Measurements from ENCODE around the gene CPT1B. TPM values are rescaled to one million over a fixed set of nuclear protein-coding genes. Genes with fewer than 3 reads are reported as not detected.

The CPT1B gene
- total RNA-seq, 2 experiments from 2014 or later: 59.1 to 68.3 TPM

DNA sequence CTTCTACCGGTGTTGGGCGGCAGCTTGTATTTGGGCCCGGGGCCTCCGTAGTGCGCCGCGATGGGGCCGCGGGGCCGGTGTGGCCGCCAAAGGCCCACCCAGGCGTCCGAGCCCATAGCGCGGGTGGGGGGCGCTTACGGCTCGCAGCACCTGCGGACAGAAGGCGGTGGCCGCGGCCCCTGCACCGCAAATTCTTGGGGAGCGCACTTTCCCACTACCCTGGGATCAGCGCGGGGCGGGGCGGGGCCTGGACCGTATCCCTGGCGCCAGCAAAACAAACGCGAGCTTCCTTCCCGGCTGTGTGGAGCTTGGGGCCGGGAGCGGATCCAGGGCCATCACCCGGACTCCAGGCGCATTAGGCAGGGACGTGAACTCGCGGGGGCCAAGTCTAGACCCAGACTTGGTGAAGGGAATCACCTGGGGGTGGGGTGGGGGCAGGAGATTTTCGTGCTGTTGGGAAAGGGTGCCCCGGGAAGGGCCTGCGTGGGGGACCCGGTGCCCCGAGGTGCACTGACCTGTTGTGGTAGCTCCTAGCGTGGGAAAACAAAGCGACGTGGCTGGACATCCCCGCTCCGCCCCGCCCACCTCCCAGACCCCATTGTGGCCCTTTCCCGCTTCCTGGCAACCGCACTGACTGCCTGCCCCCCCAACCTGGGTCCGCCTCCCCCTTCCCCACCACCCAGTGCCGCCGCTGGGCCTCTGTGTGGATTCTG, 46.1 kb downstream of the CPT1B start:
- H3K27me3 ChIP-seq (ENCODE audit: control insufficient read depth in 1 of 2, insufficient read depth in 2 of 2, low read length in 2 of 2): no peaks in the 10 kb centered on the region
- intact Hi-C loops (cut with DNase I, micrococcal nuclease): loop anchor here in 1 of 2 experiments (2.0 kb wide), 1 partner anchor 13 kb away; the partner anchor contains the start of gene KLHDC7B

DNA sequence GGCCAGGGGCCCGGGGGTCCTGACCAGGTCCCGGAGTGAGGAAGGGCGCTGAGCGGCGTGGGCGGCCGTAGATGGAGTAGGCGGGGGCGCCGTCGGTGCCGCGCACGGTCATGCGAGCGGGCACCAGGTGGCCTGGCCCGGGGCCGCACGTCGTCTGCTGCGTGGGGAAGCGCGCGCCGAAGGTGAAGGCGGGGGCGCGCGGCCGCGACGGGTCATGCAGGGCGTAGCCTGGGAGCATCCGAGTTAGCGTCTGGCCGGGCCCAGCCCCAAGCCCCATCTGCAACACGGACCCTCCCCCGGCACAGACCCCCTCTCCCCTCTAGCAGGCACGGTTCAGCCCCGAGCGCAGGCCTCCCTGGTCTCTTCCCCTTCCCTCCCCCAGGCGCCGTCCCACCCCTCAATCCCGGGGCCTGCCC, 46.7 kb downstream of the CPT1B start:
- POLR2A ChIA-PET: interaction anchor here (1.0 to 2.4 kb wide), 8 partner anchors 8 to 90 kb away, joined by 4 to 15 read pairs (median 7); partner anchors contain the start of genes KLHDC7B, LMF2, NCAPH2 and SYCE3
- DNase-seq: peak; percentile 27 to 84 (median 64)
- H3K9me3 Mint-ChIP-seq: no peaks in the 10 kb centered on the region
- peak overlapping the region; percentile 80 for H3K4me3 ChIP-seq (ENCODE audit: low read length)
- peak; percentile 50 for ATAC-seq (ENCODE audit: poor library complexity)
- H3K9me3 ChIP-seq (ENCODE audit: control insufficient read depth in 1 of 2, insufficient read depth in 1 of 2, low read length in 2 of 2): no peaks in the 10 kb centered on the region
- peak overlapping the region; percentile 88 for H3K27ac Mint-ChIP-seq
- H3K36me3 Mint-ChIP-seq (ENCODE audit: low read depth): peaks cover 4% of the 10 kb centered on the region
- H3K27ac ChIP-seq (ENCODE audit: low read depth in 1 of 2, low read length in 2 of 2): peak overlapping the region; percentile 90 to 98
- TF ChIP-seq, protein P1, sequence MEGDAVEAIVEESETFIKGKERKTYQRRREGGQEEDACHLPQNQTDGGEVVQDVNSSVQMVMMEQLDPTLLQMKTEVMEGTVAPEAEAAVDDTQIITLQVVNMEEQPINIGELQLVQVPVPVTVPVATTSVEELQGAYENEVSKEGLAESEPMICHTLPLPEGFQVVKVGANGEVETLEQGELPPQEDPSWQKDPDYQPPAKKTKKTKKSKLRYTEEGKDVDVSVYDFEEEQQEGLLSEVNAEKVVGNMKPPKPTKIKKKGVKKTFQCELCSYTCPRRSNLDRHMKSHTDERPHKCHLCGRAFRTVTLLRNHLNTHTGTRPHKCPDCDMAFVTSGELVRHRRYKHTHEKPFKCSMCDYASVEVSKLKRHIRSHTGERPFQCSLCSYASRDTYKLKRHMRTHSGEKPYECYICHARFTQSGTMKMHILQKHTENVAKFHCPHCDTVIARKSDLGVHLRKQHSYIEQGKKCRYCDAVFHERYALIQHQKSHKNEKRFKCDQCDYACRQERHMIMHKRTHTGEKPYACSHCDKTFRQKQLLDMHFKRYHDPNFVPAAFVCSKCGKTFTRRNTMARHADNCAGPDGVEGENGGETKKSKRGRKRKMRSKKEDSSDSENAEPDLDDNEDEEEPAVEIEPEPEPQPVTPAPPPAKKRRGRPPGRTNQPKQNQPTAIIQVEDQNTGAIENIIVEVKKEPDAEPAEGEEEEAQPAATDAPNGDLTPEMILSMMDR (IDR thresholded peaks at IDR 0.05): no peak
- H3K4me3 Mint-ChIP-seq: peak overlapping the region; percentile 87
- peaks cover 74% of the 10 kb centered on the region for H3K4me1 ChIP-seq (ENCODE audit: insufficient read depth, low read length)
- peaks cover 45% of the 10 kb centered on the region for H3K4me1 Mint-ChIP-seq (ENCODE audit: low read depth)
- H3K27me3 ChIP-seq (ENCODE audit: control insufficient read depth in 1 of 2, insufficient read depth in 2 of 2, low read length in 2 of 2): no peaks in the 10 kb centered on the region
- H3K27me3 Mint-ChIP-seq: peaks cover 13% of the 10 kb centered on the region
- H3K36me3 ChIP-seq (ENCODE audit: insufficient read depth, low read length): no peaks in the 10 kb centered on the region
- intact Hi-C loops (cut with DNase I, micrococcal nuclease): loop anchor here in 1 of 2 experiments (2.0 kb wide), 1 partner anchor 13 kb away; the partner anchor contains the start of gene KLHDC7B
- CTCF ChIA-PET: no interaction called here

More for the DNA sequence above, 46.1 kb downstream of the CPT1B start:
- Histone ChIP-seq H3K9me3 (ENCODE audit: control insufficient read depth in 1 of 2, insufficient read depth in 1 of 2, low read length in 2 of 2) (no peaks in the 10 kb centered on the region), H3K27ac (ENCODE audit: low read depth in 1 of 2, low read length in 2 of 2) (peak overlapping the region; percentile 68 to 90), H3K36me3 (ENCODE audit: insufficient read depth, low read length) (no peaks in the 10 kb centered on the region), H3K4me3 (ENCODE audit: low read length) (peak overlapping the region; percentile 80), H3K4me1 (ENCODE audit: insufficient read depth, low read length) (peaks cover 69% of the 10 kb centered on the region)
- peak in 2 of 14 experiments; percentile 34 to 40 for DNase-seq
- peak overlapping the region; percentile 88 for H3K27ac Mint-ChIP-seq
- peaks cover 13% of the 10 kb centered on the region for H3K27me3 Mint-ChIP-seq
- no peaks in the 10 kb centered on the region for H3K9me3 Mint-ChIP-seq
- H3K4me3 Mint-ChIP-seq: peak overlapping the region; percentile 87
- ATAC-seq (ENCODE audit: poor library complexity): no peak
- ChIA-PET CTCF (interaction anchor here (0.7 to 1.0 kb wide), 2 partner anchors 13 to 31 kb away, joined by 3 to 4 read pairs; partner anchors contain the start of gene SYCE3), POLR2A (interaction anchor here (1.0 to 2.4 kb wide), 9 partner anchors 7 to 89 kb away, joined by 3 to 15 read pairs (median 6); partner anchors contain the start of genes KLHDC7B, LMF2, NCAPH2 and SYCE3)
- peaks cover 39% of the 10 kb centered on the region for H3K4me1 Mint-ChIP-seq (ENCODE audit: low read depth)
- peaks cover 4% of the 10 kb centered on the region for H3K36me3 Mint-ChIP-seq (ENCODE audit: low read depth)
- TF ChIP-seq, protein P1 (IDR thresholded peaks at IDR 0.05): no peak

DNA sequence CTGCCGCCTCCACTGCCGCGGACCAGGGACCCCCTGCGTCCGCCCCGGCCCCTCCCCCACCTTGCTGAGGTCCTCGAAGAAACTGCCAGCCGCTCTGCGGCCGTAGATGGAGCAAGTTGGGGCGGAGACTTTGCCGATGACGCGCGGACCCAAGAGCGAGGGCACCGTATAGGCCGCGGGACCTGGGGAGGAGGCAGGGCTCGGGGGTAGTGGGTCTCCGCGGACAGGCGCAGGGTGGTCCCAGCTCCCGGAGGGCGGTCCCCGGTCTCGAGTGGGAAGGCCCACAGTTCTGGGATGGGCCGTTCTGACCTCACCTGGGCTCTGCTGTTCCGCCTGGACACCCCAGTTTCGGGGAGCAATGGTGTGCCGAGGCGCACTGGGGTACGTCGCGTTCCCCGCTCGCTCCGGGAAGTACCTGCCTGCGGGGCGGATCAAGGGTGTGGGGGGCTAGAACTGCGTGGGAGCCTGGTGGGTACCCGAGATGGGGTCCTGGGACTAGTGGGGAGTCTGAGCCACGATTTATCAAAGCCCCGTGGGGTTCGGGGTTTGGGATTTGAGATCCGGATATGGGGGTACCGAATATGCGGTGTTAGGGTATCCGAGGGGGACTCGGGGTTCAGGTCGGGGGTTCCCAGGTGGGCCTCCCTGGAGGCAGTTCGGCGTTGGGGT, 47.2 kb downstream of the CPT1B start:
- POLR2A ChIA-PET: interaction anchor here (0.6 to 2.4 kb wide), 9 partner anchors 9 to 90 kb away, joined by 3 to 15 read pairs (median 6); partner anchors contain the start of genes KLHDC7B, LMF2, NCAPH2 and SYCE3

More for the DNA sequence above, 47.2 kb downstream of the CPT1B start:
- ATAC-seq (ENCODE audit: poor library complexity) (peak; percentile 46), DNase-seq (peak; percentile 59 to 90 (median 75))
- peaks cover 4% of the 10 kb centered on the region for H3K36me3 Mint-ChIP-seq (ENCODE audit: low read depth)
- H3K9me3 Mint-ChIP-seq: no peaks in the 10 kb centered on the region
- H3K27me3 Mint-ChIP-seq: peaks cover 13% of the 10 kb centered on the region
- intact Hi-C loops (cut with DNase I, micrococcal nuclease): loop anchor here in 1 of 2 experiments (2.0 kb wide), 1 partner anchor 14 kb away; the partner anchor contains the start of gene KLHDC7B
- CTCF ChIA-PET: no interaction called here
- no peaks in the 10 kb centered on the region for H3K27me3 ChIP-seq (ENCODE audit: control insufficient read depth in 1 of 2, insufficient read depth in 2 of 2, low read length in 2 of 2)
- no peaks in the 10 kb centered on the region for H3K36me3 ChIP-seq (ENCODE audit: insufficient read depth, low read length)
- H3K4me1 Mint-ChIP-seq (ENCODE audit: low read depth): peaks cover 45% of the 10 kb centered on the region
- TF ChIP-seq, protein P1 (IDR thresholded peaks at IDR 0.05): no peak
- peak overlapping the region; percentile 80 for H3K4me3 ChIP-seq (ENCODE audit: low read length)
- H3K27ac ChIP-seq (ENCODE audit: low read depth in 1 of 2, low read length in 2 of 2): peak overlapping the region; percentile 90 to 98
- H3K4me1 ChIP-seq (ENCODE audit: insufficient read depth, low read length): peaks cover 77% of the 10 kb centered on the region
- H3K4me3 Mint-ChIP-seq: peak overlapping the region; percentile 87
- H3K27ac Mint-ChIP-seq: peak overlapping the region; percentile 88
- H3K9me3 ChIP-seq (ENCODE audit: control insufficient read depth in 1 of 2, insufficient read depth in 1 of 2, low read length in 2 of 2): no peaks in the 10 kb centered on the region

Measured in CD4-positive, alpha-beta T cell (primary cell).